ENCODE results near the gene LENG8.

Gene LENG8

DNA sequence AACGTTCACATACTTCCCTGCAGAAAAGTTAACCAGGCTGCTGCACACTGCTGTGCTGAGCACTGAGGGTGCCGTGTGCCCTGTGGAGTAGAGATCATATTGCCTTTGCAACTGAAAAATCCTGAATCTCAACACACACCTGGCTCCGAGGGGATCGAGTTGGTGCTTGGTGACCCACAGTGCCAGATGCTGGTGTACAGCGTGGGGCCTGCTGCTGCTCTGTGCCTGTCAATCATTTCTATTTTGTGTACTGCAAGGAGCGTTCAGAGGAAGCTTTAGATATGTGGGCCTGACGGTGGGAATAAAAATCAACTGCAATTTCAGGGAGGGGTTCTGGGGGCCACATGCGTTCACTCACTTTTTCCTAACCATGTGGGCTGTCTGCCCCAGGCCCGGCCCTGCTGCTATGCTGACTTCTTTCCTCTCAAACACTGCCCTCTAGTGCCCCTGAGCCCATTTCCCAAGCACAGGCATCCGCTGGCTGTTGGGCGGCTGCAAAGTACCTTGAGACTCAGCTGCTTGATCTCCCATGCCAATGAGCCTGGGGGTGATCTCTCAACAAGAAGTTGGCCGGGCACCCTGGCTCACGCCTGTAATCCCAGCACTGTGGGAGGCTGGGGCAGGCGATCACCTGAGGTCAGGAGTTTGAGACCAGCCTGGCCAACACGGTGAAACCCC lies 9.7 kb upstream of the LENG8 start:
- TF ChIP-seq CEBPB (IDR thresholded peaks at IDR 0.05) (no peak), RAD21 (IDR thresholded peaks at IDR 0.05; ENCODE audit: low read depth) (peak; percentile 48; the same call in 1 of the 2 replicates)

DNA sequence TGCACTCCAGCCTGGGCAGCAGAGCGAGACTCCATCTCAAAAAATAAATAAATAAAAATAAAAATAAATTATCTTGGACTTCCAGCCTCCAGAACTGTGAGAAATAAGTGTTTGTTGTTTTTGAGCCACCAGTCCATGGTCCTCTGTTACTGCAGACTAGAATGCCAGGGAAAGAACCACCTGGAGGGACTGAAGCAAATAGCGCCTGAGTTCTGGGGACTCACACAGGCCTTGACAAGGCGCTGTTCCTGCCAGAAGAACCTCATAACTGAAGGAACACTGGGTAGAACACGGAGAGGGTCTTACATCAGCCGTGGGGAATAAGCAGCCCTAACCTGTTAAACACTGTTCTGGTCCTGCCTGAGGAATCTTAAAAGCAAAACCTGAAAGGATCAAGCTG lies 8.4 kb upstream of the LENG8 start:
- TF ChIP-seq, protein P1, sequence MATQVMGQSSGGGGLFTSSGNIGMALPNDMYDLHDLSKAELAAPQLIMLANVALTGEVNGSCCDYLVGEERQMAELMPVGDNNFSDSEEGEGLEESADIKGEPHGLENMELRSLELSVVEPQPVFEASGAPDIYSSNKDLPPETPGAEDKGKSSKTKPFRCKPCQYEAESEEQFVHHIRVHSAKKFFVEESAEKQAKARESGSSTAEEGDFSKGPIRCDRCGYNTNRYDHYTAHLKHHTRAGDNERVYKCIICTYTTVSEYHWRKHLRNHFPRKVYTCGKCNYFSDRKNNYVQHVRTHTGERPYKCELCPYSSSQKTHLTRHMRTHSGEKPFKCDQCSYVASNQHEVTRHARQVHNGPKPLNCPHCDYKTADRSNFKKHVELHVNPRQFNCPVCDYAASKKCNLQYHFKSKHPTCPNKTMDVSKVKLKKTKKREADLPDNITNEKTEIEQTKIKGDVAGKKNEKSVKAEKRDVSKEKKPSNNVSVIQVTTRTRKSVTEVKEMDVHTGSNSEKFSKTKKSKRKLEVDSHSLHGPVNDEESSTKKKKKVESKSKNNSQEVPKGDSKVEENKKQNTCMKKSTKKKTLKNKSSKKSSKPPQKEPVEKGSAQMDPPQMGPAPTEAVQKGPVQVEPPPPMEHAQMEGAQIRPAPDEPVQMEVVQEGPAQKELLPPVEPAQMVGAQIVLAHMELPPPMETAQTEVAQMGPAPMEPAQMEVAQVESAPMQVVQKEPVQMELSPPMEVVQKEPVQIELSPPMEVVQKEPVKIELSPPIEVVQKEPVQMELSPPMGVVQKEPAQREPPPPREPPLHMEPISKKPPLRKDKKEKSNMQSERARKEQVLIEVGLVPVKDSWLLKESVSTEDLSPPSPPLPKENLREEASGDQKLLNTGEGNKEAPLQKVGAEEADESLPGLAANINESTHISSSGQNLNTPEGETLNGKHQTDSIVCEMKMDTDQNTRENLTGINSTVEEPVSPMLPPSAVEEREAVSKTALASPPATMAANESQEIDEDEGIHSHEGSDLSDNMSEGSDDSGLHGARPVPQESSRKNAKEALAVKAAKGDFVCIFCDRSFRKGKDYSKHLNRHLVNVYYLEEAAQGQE (IDR thresholded peaks at IDR 0.05; ENCODE audit: low read depth): no peak
- TF ChIP-seq ZBTB7A (IDR thresholded peaks at IDR 0.05; ENCODE audit: low read depth) (no peak), MAX (IDR thresholded peaks at IDR 0.05) (no peak), TEAD4 (IDR thresholded peaks at IDR 0.05) (no peak), EP300 (IDR thresholded peaks at IDR 0.05; ENCODE audit: borderline replicate concordance) (no peak), USF1 (IDR thresholded peaks at IDR 0.05) (no peak), CREB1 (IDR thresholded peaks at IDR 0.05; ENCODE audit: low read depth) (no peak), RAD21 (IDR thresholded peaks at IDR 0.05; ENCODE audit: low read depth) (no peak), TCF12 (IDR thresholded peaks at IDR 0.05; ENCODE audit: low read depth) (no peak), YY1 (IDR thresholded peaks at IDR 0.05; ENCODE audit: low read depth) (no peak), FOXM1 (IDR thresholded peaks at IDR 0.05; ENCODE audit: borderline replicate concordance, low read depth) (no peak)

DNA sequence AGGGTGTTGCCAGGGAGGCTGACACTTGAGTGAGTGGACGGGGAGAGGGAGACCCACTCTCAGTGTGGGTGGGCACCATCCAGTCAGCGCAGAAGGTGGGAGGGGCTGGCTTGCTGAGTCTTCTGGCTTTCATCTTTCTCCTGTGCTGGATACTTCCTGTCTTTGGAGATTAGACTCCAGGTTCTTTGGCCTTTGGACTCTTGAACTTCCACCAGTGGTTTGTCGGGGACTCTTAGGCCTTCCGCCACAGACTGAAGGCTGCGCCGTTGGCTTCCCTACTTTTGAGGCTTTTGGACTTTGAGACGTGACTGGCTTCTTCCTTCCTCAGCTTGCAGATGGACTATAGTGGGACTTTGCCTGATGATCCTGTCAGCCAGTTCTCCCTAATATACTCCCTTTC lies 4.3 kb upstream of the LENG8 start:
- TF ChIP-seq ZBTB7A (IDR thresholded peaks at IDR 0.05; ENCODE audit: low read depth) (no peak), CREB1 (IDR thresholded peaks at IDR 0.05; ENCODE audit: low read depth) (no peak), MAX (IDR thresholded peaks at IDR 0.05) (no peak), EP300 (IDR thresholded peaks at IDR 0.05; ENCODE audit: borderline replicate concordance) (no peak), TCF12 (IDR thresholded peaks at IDR 0.05; ENCODE audit: low read depth) (no peak), USF1 (IDR thresholded peaks at IDR 0.05) (no peak), NFIC (IDR thresholded peaks at IDR 0.05) (no peak), RAD21 (IDR thresholded peaks at IDR 0.05; ENCODE audit: low read depth) (no peak), EGR1 (IDR thresholded peaks at IDR 0.05) (no peak), TAF1 (IDR thresholded peaks at IDR 0.05; ENCODE audit: low read depth) (no peak), TEAD4 (IDR thresholded peaks at IDR 0.05) (no peak), YY1 (IDR thresholded peaks at IDR 0.05; ENCODE audit: low read depth) (no peak), FOXM1 (IDR thresholded peaks at IDR 0.05; ENCODE audit: borderline replicate concordance, low read depth) (no peak), CEBPB (IDR thresholded peaks at IDR 0.05) (no peak)
- TF ChIP-seq, protein P1 (IDR thresholded peaks at IDR 0.05; ENCODE audit: low read depth): no peak

DNA sequence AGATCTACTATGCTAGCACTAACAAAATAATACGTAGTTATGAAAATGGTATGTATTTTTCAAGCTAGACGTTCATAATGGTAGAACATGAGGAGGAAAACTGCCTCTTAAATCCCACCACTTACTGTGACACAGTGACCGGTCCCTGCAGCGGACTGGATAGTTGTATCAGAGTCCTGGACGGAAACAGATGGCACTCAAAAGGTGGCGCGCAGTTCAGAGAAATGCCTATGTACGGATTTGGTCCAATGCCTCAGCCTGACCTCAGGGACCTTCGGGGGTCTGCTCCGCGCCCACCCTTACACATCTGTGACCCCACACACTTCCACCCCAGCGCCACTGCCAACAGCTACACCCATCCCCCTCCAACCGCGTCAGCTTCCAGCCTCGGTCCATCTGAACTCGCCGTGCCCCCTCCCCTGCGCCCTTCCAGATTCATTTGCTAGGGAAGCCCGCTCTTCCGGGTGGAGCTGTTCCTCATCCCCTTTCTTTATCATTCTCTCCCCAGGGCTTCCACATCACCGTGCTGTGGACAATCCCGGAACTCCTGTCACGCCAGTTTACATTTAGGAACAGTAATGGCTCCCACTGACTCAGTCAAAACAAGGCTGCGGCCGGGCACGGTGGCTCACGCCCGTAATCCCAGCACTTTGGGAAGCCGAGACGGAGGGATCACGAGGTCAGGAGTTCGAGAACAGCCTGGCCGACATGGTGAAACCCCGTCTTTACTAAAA lies 792 bp upstream of the LENG8 start:
- peak; percentile 6; the same call in 1 of the 2 replicates for TF ChIP-seq TCF12 (IDR thresholded peaks at IDR 0.05; ENCODE audit: low read depth)
- TF ChIP-seq, protein P1 (IDR thresholded peaks at IDR 0.05; ENCODE audit: low read depth): no peak
- peak; percentile 85 for TF ChIP-seq YY1 (IDR thresholded peaks at IDR 0.05; ENCODE audit: low read depth)
